LoVo (cell line): Measurements from ENCODE around the gene GPSM3.
A peak's percentile ranks its signal among the peaks of the same experiment; 100 is the strongest.

Experiments
- DNase-seq: peaks from one replicate; pipeline ENCODE4 v3.0.0-alpha.2; 2016; ENCODE audit warnings: low spot score

The GPSM3 gene

GRCh38 chr6:32173051-32173727 is 19.3 kb downstream of the GPSM3 start:
- DNase-seq, result no peak

GRCh38 chr6:32171234-32171633 is 21.2 kb downstream of the GPSM3 start:
- no peak for DNase-seq

- DNase-seq, result no peak
These were observed 22.1 kb downstream of the GPSM3 start for GRCh38 chr6:32170294-32170693.

GRCh38 chr6:32168807-32169591 is 23.4 kb downstream of the GPSM3 start:
- no peak for DNase-seq

GRCh38 chr6:32168350-32168749 is 24.1 kb downstream of the GPSM3 start:
- no peak for DNase-seq

GRCh38 chr6:32167761-32168262 is 24.6 kb downstream of the GPSM3 start:
- DNase-seq, result no peak

- DNase-seq, result no peak
These were observed 25.2 kb downstream of the GPSM3 start for GRCh38 chr6:32167154-32167760.

- DNase-seq, result no peak
These were observed 25.9 kb downstream of the GPSM3 start for GRCh38 chr6:32166411-32167061.

GRCh38 chr6:32164295-32164694 is 28.1 kb downstream of the GPSM3 start, which contains the start of gene EGFL8:
TSS of gene EGFL8 (plus strand) at chr6:32164595. CDS start at chr6:32166166, 1,571 bp downstream.
- DNase-seq, result no peak

GRCh38 chr6:32163559-32164258 is 28.7 kb downstream of the GPSM3 start:
- no peak for DNase-seq

- no peak for DNase-seq
These were observed 34.4 kb downstream of the GPSM3 start for GRCh38 chr6:32158052-32158451.

- DNase-seq, result no peak
These were observed 35.6 kb downstream of the GPSM3 start for GRCh38 chr6:32156891-32157290.

- peak; percentile 69 for DNase-seq
These were observed 37.8 kb downstream of the GPSM3 start for GRCh38 chr6:32154514-32155161.

- DNase-seq, result peak; percentile 83
These were observed 38.6 kb downstream of the GPSM3 start, which contains the start of gene PPT2 for GRCh38 chr6:32153564-32154513. TSS of gene PPT2 (plus strand) at chr6:32154141. CDS start at chr6:32154595, 454 bp downstream.

GRCh38 chr6:32152769-32153563 is 39.5 kb downstream of the GPSM3 start:
- DNase-seq, result no peak

- DNase-seq, result no peak
These were observed 40.3 kb downstream of the GPSM3 start, which contains the start of gene PRRT1 for GRCh38 chr6:32151863-32152768. TSS of gene PRRT1 (minus strand) at chr6:32151939. CDS start at chr6:32151827, 112 bp downstream.

- no peak for DNase-seq
These were observed 41.1 kb downstream of the GPSM3 start for GRCh38 chr6:32151181-32151862.
